Measurements from ENCODE around the gene SLC40A1.
"Not testable (repeated sequence)": the region's sequence is repeated elsewhere in the genome, so short reads cannot be mapped to it uniquely, and the experiment has no call there.

SLC40A1 gene

GRCh38 chr2:189609853-189610252, 29.3 kb upstream of the SLC40A1 start:
- TF ChIP-seq, protein P1, sequence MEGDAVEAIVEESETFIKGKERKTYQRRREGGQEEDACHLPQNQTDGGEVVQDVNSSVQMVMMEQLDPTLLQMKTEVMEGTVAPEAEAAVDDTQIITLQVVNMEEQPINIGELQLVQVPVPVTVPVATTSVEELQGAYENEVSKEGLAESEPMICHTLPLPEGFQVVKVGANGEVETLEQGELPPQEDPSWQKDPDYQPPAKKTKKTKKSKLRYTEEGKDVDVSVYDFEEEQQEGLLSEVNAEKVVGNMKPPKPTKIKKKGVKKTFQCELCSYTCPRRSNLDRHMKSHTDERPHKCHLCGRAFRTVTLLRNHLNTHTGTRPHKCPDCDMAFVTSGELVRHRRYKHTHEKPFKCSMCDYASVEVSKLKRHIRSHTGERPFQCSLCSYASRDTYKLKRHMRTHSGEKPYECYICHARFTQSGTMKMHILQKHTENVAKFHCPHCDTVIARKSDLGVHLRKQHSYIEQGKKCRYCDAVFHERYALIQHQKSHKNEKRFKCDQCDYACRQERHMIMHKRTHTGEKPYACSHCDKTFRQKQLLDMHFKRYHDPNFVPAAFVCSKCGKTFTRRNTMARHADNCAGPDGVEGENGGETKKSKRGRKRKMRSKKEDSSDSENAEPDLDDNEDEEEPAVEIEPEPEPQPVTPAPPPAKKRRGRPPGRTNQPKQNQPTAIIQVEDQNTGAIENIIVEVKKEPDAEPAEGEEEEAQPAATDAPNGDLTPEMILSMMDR (IDR thresholded peaks at IDR 0.05; ENCODE audit: insufficient read depth, missing control alignments) = no peak
- DNase-seq (ENCODE audit: insufficient read length, low spot score) (no peak), FAIRE-seq (no peak)

GRCh38 chr2:189609423-189609816, 28.8 kb upstream of the SLC40A1 start:
- TF ChIP-seq, protein P1 (IDR thresholded peaks at IDR 0.05; ENCODE audit: insufficient read depth, missing control alignments) = no peak
- DNase-seq (ENCODE audit: insufficient read length, low spot score) (no peak), FAIRE-seq (no peak)

- no peak for FAIRE-seq
- no peak for DNase-seq (ENCODE audit: insufficient read length, low spot score)
- TF ChIP-seq, protein P1 (IDR thresholded peaks at IDR 0.05; ENCODE audit: insufficient read depth, missing control alignments) = no peak
Measured at GRCh38 chr2:189608795-189609422, 28.3 kb upstream of the SLC40A1 start.

- TF ChIP-seq, protein P1 (IDR thresholded peaks at IDR 0.05; ENCODE audit: insufficient read depth, missing control alignments) = no peak
- FAIRE-seq = no peak
- no peak for DNase-seq (ENCODE audit: insufficient read length, low spot score)
Measured at GRCh38 chr2:189608170-189608569, 27.6 kb upstream of the SLC40A1 start.

- FAIRE-seq (no peak), DNase-seq (ENCODE audit: insufficient read length, low spot score) (no peak)
- TF ChIP-seq, protein P1 (IDR thresholded peaks at IDR 0.05; ENCODE audit: insufficient read depth, missing control alignments) = no peak
Measured at GRCh38 chr2:189602233-189602632, 21.6 kb upstream of the SLC40A1 start.

DNA sequence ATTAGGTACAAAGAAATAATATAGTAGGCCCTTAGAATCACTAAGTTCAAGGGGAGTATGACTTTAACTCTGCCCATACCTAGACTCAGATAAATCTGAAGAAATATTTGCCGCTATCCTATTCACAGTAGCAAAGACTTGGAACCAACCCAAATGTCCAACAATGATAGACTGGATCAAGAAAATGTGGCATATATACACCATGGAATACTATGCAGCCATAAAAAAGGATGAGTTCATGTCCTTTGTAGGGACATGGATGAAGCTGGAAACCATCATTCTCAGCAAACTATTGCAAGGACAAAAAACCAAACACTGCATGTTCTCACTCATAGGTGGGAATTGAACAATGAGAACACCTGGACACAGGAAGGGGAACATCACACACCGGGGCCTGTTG, 21.1 kb upstream of the SLC40A1 start:
- not testable (repeated sequence) for DNase-seq (ENCODE audit: insufficient read length, low spot score); FAIRE-seq

DNA sequence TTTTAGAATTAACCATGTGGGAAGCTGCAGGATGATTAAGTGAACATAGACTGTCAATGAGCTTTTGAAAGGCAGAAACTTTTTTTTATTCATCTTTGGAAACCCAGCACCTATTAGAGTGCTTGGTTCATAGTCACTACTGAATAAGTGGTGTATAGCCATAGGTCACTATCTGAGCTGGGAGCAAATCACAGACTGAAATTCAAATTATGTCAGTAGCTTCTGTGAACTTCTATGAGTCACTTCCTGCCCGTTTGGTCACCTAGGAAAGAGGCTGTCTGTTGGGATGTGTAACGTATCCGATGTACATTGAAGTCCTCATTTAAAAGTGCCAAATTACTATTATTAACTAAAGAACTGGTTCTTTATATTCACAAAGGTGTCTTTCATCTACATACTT, 20.5 kb upstream of the SLC40A1 start:
- TF ChIP-seq, protein P1 (IDR thresholded peaks at IDR 0.05; ENCODE audit: insufficient read depth, missing control alignments) = no peak
- DNase-seq (ENCODE audit: insufficient read length, low spot score) (no peak), FAIRE-seq (no peak)

DNA sequence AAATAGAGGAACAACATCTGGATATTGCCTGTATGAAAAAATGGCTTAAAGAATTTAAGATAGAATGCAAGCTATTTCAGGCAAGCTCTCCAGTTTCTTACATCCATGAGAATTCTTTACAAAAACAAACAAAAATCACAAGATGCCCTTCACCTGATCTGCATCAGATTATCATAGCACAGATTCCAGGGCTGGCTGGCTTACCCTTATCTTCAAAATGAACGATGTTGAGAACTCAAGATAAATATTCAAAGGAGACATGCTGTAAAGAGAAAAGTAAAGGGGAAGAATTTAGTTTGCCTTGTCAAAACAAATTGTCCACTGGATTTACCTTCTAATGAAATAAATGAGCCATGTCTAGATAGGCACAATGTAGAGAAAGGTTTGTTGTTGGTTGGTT, 18.7 kb upstream of the SLC40A1 start:
- TF ChIP-seq, protein P1 (IDR thresholded peaks at IDR 0.05; ENCODE audit: insufficient read depth, missing control alignments) = no peak
- FAIRE-seq (no peak), DNase-seq (ENCODE audit: insufficient read length, low spot score) (no peak)

Measured in D721Med (cell line).